NT2/D1 (cell line): ENCODE results near the gene SNF8.

Experiments
- DNase-seq: peaks from one replicate; pipeline ENCODE4 v3.0.0-alpha.2; 2011; ENCODE audit warnings: low read depth, low spot score
- H3K27me3 ChIP-seq: 2 replicates; pipeline ENCODE4 v1.6.0; 2011; ENCODE audit warnings: mild to moderate bottlenecking; ENCODE audit not compliant: insufficient read length, insufficient read depth
- H3K36me3 ChIP-seq: 2 replicates; pipeline ENCODE4 v1.6.1; 2011; ENCODE audit warnings: mild to moderate bottlenecking, low read length, mixed read lengths; ENCODE audit not compliant: insufficient read depth, insufficient read length
- H3K4me1 ChIP-seq: 2 replicates; pipeline ENCODE4 v1.5.1; 2011; ENCODE audit not compliant: insufficient read depth, insufficient read length
- H3K4me3 ChIP-seq: 2 replicates; pipeline ENCODE4 v1.5.1; 2011; ENCODE audit warnings: low read depth; ENCODE audit not compliant: insufficient read length
- H3K9ac ChIP-seq: 2 replicates; pipeline ENCODE4 v1.6.0; 2011; ENCODE audit warnings: low read depth; ENCODE audit not compliant: insufficient read length
- H3K9me3 ChIP-seq: 2 replicates; pipeline ENCODE4 v1.5.1; 2011; ENCODE audit warnings: mild to moderate bottlenecking, low read length; ENCODE audit not compliant: insufficient read depth
- SUZ12 ChIP-seq: IDR thresholded peaks from 2 replicates; pipeline ENCODE4 v1.6.1; 2011; ENCODE audit not compliant: insufficient read length, insufficient read depth; ENCODE audit errors: extremely low read depth
- YY1 ChIP-seq: IDR thresholded peaks from 2 replicates; pipeline ENCODE4 v1.6.1; 2011; ENCODE audit not compliant: insufficient read length, insufficient read depth
- ZNF274 ChIP-seq: IDR thresholded peaks from 2 replicates; pipeline ENCODE4 v1.6.1; 2011; ENCODE audit warnings: mild to moderate bottlenecking, low read depth, low read length

SNF8 gene

GRCh38 chr17:48928876-48929811, 15.5 kb downstream of the SNF8 start:
- no peak overlapping the region for H3K9ac ChIP-seq
- no peaks in the 10 kb centered on the region for H3K27me3 ChIP-seq
- DNase-seq, result no peak
- H3K4me3 ChIP-seq, result no peak overlapping the region
- H3K4me1 ChIP-seq, result no peaks in the 10 kb centered on the region
- peaks cover 95% of the 10 kb centered on the region for H3K36me3 ChIP-seq
- TF ChIP-seq ZNF274, result no peak
- no peak for TF ChIP-seq YY1
- TF ChIP-seq SUZ12, result no peak
- no peaks in the 10 kb centered on the region for H3K9me3 ChIP-seq

- Histone ChIP-seq H3K9ac (no peak overlapping the region), H3K4me3 (no peak overlapping the region), H3K36me3 (peaks cover 95% of the 10 kb centered on the region), H3K27me3 (no peaks in the 10 kb centered on the region), H3K9me3 (no peaks in the 10 kb centered on the region), H3K4me1 (no peaks in the 10 kb centered on the region)
- TF ChIP-seq ZNF274 (no peak), SUZ12 (no peak), YY1 (no peak)
- DNase-seq, result no peak
Measured at GRCh38 chr17:48927978-48928745, 16.5 kb downstream of the SNF8 start.

DNA sequence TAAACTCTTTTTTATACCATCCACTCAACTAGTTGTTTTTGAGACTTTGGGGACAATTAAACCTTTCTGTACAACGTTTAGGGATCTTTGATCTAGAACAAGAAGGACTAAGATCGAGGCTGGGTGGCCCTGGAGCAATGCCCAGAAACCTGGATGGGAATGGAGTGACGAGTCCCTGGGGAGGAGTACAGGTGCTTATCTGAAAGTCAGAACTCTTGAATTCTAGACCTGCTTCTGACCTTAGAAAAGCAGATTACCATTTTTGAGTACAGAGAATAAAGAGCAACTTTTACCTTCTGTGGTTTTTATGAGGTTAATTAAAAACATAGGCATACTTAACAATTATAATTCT, 18.7 kb downstream of the SNF8 start:
- Histone ChIP-seq H3K9ac (no peak overlapping the region), H3K27me3 (no peaks in the 10 kb centered on the region), H3K4me3 (no peak overlapping the region), H3K36me3 (peaks cover 94% of the 10 kb centered on the region), H3K4me1 (no peaks in the 10 kb centered on the region), H3K9me3 (no peaks in the 10 kb centered on the region)
- no peak for DNase-seq
- no peak for TF ChIP-seq ZNF274
- TF ChIP-seq YY1, result no peak
- TF ChIP-seq SUZ12, result no peak

DNA sequence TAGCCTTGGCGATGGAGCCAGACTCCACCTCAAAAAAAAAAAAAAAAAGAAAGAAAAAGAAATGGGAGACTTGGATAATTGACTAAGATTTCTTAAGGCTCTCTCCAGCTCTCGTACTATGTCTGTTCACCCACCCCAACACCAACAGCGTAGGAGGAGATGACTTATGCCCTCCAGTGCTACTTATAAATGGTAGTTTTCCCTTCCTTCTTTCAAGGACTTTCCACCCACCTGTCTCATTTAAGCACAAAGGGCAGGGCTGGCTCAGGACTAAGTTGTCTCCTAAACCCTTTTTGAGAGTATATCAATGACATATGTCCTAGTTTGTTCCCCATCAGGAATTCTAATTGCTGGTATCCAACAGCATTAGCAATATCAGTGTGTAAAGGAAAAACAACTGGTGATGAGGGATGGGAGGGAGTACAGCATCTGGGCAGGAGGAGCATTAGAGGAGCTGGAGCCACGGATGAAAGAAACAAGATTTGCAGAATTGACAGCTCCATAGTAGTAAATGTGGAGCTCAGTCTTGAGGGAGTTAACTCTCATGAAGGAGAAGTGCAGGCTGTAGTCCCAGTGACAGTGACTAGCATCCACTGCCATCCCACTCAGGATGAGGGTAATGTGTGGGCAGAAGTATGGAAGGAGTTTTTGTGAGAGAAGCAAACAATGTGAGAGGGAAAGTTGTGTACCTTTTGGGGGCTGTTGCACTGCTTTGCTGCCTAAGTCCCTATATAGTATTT, 19.2 kb downstream of the SNF8 start:
- Histone ChIP-seq H3K9ac (no peak overlapping the region), H3K9me3 (no peaks in the 10 kb centered on the region), H3K4me3 (no peak overlapping the region), H3K4me1 (no peaks in the 10 kb centered on the region), H3K27me3 (no peaks in the 10 kb centered on the region), H3K36me3 (peaks cover 94% of the 10 kb centered on the region)
- no peak for TF ChIP-seq SUZ12
- DNase-seq, result no peak

DNA sequence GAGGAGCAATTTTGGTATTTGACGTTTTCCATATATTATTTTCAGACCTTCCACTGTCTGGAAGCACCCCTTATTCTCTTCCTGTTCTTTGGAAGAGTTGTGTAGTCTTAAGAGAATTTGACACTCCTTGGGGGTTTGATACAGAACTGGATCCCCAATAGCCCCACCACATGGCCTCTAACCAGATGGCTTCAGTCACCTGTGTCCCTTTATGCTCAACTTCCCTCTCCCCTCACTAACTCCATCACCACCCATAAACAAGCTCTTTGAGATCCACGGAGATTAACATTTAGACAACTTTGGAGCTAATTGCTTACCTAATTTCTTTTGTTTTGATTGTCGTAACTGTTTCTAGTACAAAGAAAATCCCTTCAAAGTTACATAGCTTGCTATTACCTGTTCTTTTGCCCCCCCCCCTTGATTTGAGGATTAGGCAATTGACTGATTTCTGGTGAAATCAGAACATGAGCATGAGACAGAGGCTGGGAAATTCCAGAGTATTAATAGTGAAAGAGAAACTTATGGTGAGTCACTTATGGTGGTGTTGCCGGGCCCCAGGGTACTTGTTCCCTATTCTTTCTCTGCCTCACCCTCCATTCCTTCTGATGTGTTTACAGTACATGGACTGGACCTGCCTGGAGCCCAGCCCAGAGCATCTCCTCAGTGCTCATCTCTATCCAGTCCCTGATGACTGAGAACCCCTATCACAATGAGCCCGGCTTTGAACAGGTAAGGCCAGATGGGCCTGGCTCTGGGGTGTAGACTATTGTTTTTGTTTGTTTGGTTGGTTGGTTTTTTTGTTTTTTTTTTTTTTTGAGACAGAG, 29.0 kb downstream of the SNF8 start:
- Histone ChIP-seq H3K27me3 (no peaks in the 10 kb centered on the region), H3K9me3 (no peaks in the 10 kb centered on the region), H3K9ac (no peak overlapping the region), H3K4me3 (no peak overlapping the region), H3K36me3 (peaks cover 90% of the 10 kb centered on the region), H3K4me1 (no peaks in the 10 kb centered on the region)
- TF ChIP-seq SUZ12 (no peak), YY1 (no peak), ZNF274 (no peak)
- no peak for DNase-seq

DNA sequence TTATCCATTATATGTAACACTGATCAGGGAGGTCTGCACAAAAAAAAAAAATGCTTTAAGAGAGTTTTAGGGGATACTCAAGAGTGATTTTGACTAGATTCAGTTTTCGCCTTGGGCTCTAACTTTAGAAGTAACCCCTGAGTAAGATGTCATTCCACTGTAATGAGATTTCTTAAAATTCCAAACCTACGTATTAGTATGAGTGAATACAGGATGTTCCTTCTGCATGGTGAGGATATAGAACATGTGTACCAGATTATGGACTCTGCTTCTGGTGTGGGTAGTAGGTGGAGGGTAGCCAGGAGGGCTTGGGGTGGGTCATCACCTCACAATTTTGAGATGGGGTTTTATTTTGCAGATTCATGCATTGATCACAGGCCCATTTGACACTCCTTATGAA, 32.2 kb downstream of the SNF8 start:
- Histone ChIP-seq H3K36me3 (peaks cover 71% of the 10 kb centered on the region), H3K9ac (no peak overlapping the region), H3K4me1 (no peaks in the 10 kb centered on the region), H3K4me3 (no peak overlapping the region), H3K9me3 (no peaks in the 10 kb centered on the region), H3K27me3 (no peaks in the 10 kb centered on the region)
- no peak for DNase-seq
- TF ChIP-seq YY1 (no peak), SUZ12 (no peak), ZNF274 (no peak)
